Parathyroid adenoma (tissue), 2 donors: ENCODE results near the gene BICD1.

Experiments used
- H2AFZ ChIP-seq: fragments of 300-600 bp; sonication (generic); one replicate; pipeline ENCODE4 v1.7.0; 2017; ENCODE audit warnings: antibody characterized with exemption, mild to moderate bottlenecking
- H3K27ac ChIP-seq: fragments of 300-600 bp; sonication (generic); one replicate; pipeline ENCODE4 v1.7.0; 2017
- H3K27me3 ChIP-seq: fragments of 300-600 bp; sonication (generic); one replicate; pipeline ENCODE4 v1.7.0; 2017; ENCODE audit warnings: low read length; ENCODE audit not compliant: control insufficient read depth, insufficient read depth
- H3K36me3 ChIP-seq: fragments of 300-600 bp; sonication (generic); one replicate; pipeline ENCODE4 v1.7.0; 2017; ENCODE audit warnings: low read length; ENCODE audit not compliant: control insufficient read depth, insufficient read depth
- H3K4me1 ChIP-seq: fragments of 300-600 bp; sonication (generic); one replicate; pipeline ENCODE4 v1.7.0; 2017; ENCODE audit warnings: control low read depth
- H3K4me2 ChIP-seq: fragments of 300-600 bp; sonication (generic); one replicate; pipeline ENCODE4 v1.7.0; 2017; ENCODE audit warnings: low read length
- H3K4me3 ChIP-seq: fragments of 300-600 bp; sonication (generic); one replicate; pipeline ENCODE4 v1.7.0; 2017; ENCODE audit warnings: low read depth, low read length
- H3K79me2 ChIP-seq: fragments of 300-600 bp; sonication (generic); one replicate; pipeline ENCODE4 v1.7.0; 2017; ENCODE audit warnings: control low read depth
- H3K9ac ChIP-seq: fragments of 300-600 bp; sonication (generic); one replicate; pipeline ENCODE4 v1.7.0; 2017; ENCODE audit warnings: mild to moderate bottlenecking
- H3K9me3 ChIP-seq: fragments of 300-600 bp; sonication (generic); one replicate; pipeline ENCODE4 v1.7.0; 2017; ENCODE audit warnings: low read length; ENCODE audit not compliant: control insufficient read depth
- CTCF ChIP-seq: fragments of 300-600 bp; sonication (generic); IDR thresholded peaks from one replicate; pipeline ENCODE4 v1.7.0; 2017; ENCODE audit warnings: antibody characterized with exemption, mild to moderate bottlenecking
- donor health status: primary hyperparathyroidism.

Gene BICD1

GRCh38 chr12:32257695-32258496 lies 151.2 kb downstream of the BICD1 start:
- TF ChIP-seq CTCF = no peak
- peaks cover 4% of the 10 kb centered on the region for H3K79me2 ChIP-seq
- H3K4me3 ChIP-seq = no peak overlapping the region
- peaks cover 3% of the 10 kb centered on the region for H3K4me1 ChIP-seq
- no peak overlapping the region for H3K9ac ChIP-seq
- no peak overlapping the region for H3K27ac ChIP-seq
- H3K9me3 ChIP-seq = no peaks in the 10 kb centered on the region
- H3K36me3 ChIP-seq = no peaks in the 10 kb centered on the region
- no peak overlapping the region for H3K4me2 ChIP-seq
- H2AFZ ChIP-seq = no peak overlapping the region
- no peaks in the 10 kb centered on the region for H3K27me3 ChIP-seq

- H3K79me2 ChIP-seq = peaks cover 4% of the 10 kb centered on the region
- no peak for TF ChIP-seq CTCF
- H3K27ac ChIP-seq = no peak overlapping the region
- H3K9ac ChIP-seq = no peak overlapping the region
- no peak overlapping the region for H2AFZ ChIP-seq
- peaks cover 3% of the 10 kb centered on the region for H3K4me1 ChIP-seq
- no peaks in the 10 kb centered on the region for H3K36me3 ChIP-seq
- H3K9me3 ChIP-seq = no peaks in the 10 kb centered on the region
- H3K27me3 ChIP-seq = no peaks in the 10 kb centered on the region
- H3K4me2 ChIP-seq = no peak overlapping the region
- H3K4me3 ChIP-seq = no peak overlapping the region
Observed at GRCh38 chr12:32260696-32261095, 154.0 kb downstream of the BICD1 start.

GRCh38 chr12:32261638-32262037 lies 155.0 kb downstream of the BICD1 start:
- no peaks in the 10 kb centered on the region for H3K36me3 ChIP-seq
- no peak overlapping the region for H2AFZ ChIP-seq
- no peak overlapping the region for H3K27ac ChIP-seq
- peak; percentile 24 for TF ChIP-seq CTCF
- H3K9me3 ChIP-seq = no peaks in the 10 kb centered on the region
- H3K9ac ChIP-seq = no peak overlapping the region
- H3K79me2 ChIP-seq = peaks cover 4% of the 10 kb centered on the region
- H3K4me3 ChIP-seq = no peak overlapping the region
- H3K4me2 ChIP-seq = no peak overlapping the region
- no peaks in the 10 kb centered on the region for H3K27me3 ChIP-seq
- H3K4me1 ChIP-seq = peaks cover 3% of the 10 kb centered on the region

GRCh38 chr12:32264961-32265360 lies 158.3 kb downstream of the BICD1 start:
- H3K9me3 ChIP-seq = no peaks in the 10 kb centered on the region
- no peaks in the 10 kb centered on the region for H3K36me3 ChIP-seq
- no peak overlapping the region for H3K4me3 ChIP-seq
- H3K79me2 ChIP-seq = peaks cover 4% of the 10 kb centered on the region
- H2AFZ ChIP-seq = no peak overlapping the region
- H3K27me3 ChIP-seq = no peaks in the 10 kb centered on the region
- no peak overlapping the region for H3K4me2 ChIP-seq
- H3K4me1 ChIP-seq = no peaks in the 10 kb centered on the region
- H3K9ac ChIP-seq = no peak overlapping the region
- H3K27ac ChIP-seq = no peak overlapping the region
- TF ChIP-seq CTCF = no peak

GRCh38 chr12:32265456-32265855 lies 158.8 kb downstream of the BICD1 start:
- no peak overlapping the region for H3K9ac ChIP-seq
- no peak overlapping the region for H2AFZ ChIP-seq
- H3K4me2 ChIP-seq = no peak overlapping the region
- no peaks in the 10 kb centered on the region for H3K27me3 ChIP-seq
- H3K4me3 ChIP-seq = no peak overlapping the region
- no peaks in the 10 kb centered on the region for H3K4me1 ChIP-seq
- H3K9me3 ChIP-seq = no peaks in the 10 kb centered on the region
- no peak overlapping the region for H3K27ac ChIP-seq
- no peaks in the 10 kb centered on the region for H3K36me3 ChIP-seq
- peaks cover 4% of the 10 kb centered on the region for H3K79me2 ChIP-seq
- TF ChIP-seq CTCF = no peak
